HUES48 (cell line): Measurements from ENCODE around the gene MOB3B.

Source experiments
- H3K27ac ChIP-seq: one replicate; pipeline ENCODE4 v1.7.0; 2013; ENCODE audit warnings: low read depth, low read length, inconsistent platforms
- H3K27me3 ChIP-seq: 2 replicates; pipeline ENCODE4 v1.6.1; 2013; ENCODE audit warnings: mild to moderate bottlenecking, low read length; ENCODE audit not compliant: control insufficient read depth, insufficient read depth
- H3K36me3 ChIP-seq: 2 replicates; pipeline ENCODE4 v1.6.1; 2013; ENCODE audit warnings: low read length; ENCODE audit not compliant: control insufficient read depth, insufficient read depth
- H3K4me1 ChIP-seq: 2 replicates; pipeline ENCODE4 v1.6.1; 2013; ENCODE audit warnings: mild to moderate bottlenecking, low read length; ENCODE audit not compliant: control insufficient read depth, insufficient read depth
- H3K4me3 ChIP-seq: 2 replicates; pipeline ENCODE4 v1.5.1; 2013; ENCODE audit warnings: mild to moderate bottlenecking, low read depth, low read length
- H3K9ac ChIP-seq: 2 replicates; pipeline ENCODE4 v1.6.1; 2013; ENCODE audit warnings: mild to moderate bottlenecking, low read depth, low read length, moderate library complexity
- H3K9me3 ChIP-seq: 2 replicates; pipeline ENCODE4 v1.6.1; 2013; ENCODE audit warnings: low read length; ENCODE audit not compliant: control insufficient read depth, insufficient read depth

MOB3B gene

GRCh38 chr9:27303219-27303618 lies 226.4 kb downstream of the MOB3B start:
- H3K4me1 ChIP-seq: peaks cover under 1% of the 10 kb centered on the region
- no peaks in the 10 kb centered on the region for H3K36me3 ChIP-seq
- no peak overlapping the region for H3K9ac ChIP-seq
- no peaks in the 10 kb centered on the region for H3K9me3 ChIP-seq
- no peak overlapping the region for H3K4me3 ChIP-seq
- H3K27ac ChIP-seq: no peak overlapping the region
- H3K27me3 ChIP-seq: 0 out of 2 replicates have a peak, but pooled peaks cover 5% of the 10 kb centered on the region

GRCh38 chr9:27297050-27297449 lies 232.6 kb downstream of the MOB3B start, which contains the start of gene EQTN:
TSS of gene EQTN (minus strand) at chr9:27297150. CDS start at chr9:27297055, 95 bp downstream.
- Histone ChIP-seq H3K27ac (no peak within 1 kb of the TSS), H3K9me3 (no peaks in the 10 kb centered on the region), H3K9ac (no peak within 1 kb of the TSS), H3K4me1 (no peaks in the 10 kb centered on the region), H3K36me3 (no peaks in the 10 kb centered on the region), H3K4me3 (no peak within 1 kb of the TSS), H3K27me3 (no peaks in the 10 kb centered on the region)

GRCh38 chr9:27293996-27294395 lies 235.6 kb downstream of the MOB3B start:
- Histone ChIP-seq H3K27me3 (no peaks in the 10 kb centered on the region), H3K9ac (no peak overlapping the region), H3K27ac (no peak overlapping the region), H3K9me3 (no peaks in the 10 kb centered on the region), H3K4me3 (no peak overlapping the region), H3K4me1 (no peaks in the 10 kb centered on the region), H3K36me3 (no peaks in the 10 kb centered on the region)

GRCh38 chr9:27292659-27293405 lies 236.8 kb downstream of the MOB3B start:
- H3K27me3 ChIP-seq: no peaks in the 10 kb centered on the region
- no peak overlapping the region for H3K9ac ChIP-seq
- H3K4me3 ChIP-seq: no peak overlapping the region
- no peaks in the 10 kb centered on the region for H3K4me1 ChIP-seq
- H3K9me3 ChIP-seq: no peaks in the 10 kb centered on the region
- H3K27ac ChIP-seq: no peak overlapping the region
- H3K36me3 ChIP-seq: no peaks in the 10 kb centered on the region

GRCh38 chr9:27291292-27291691 lies 238.3 kb downstream of the MOB3B start:
- no peaks in the 10 kb centered on the region for H3K27me3 ChIP-seq
- no peak overlapping the region for H3K27ac ChIP-seq
- no peak overlapping the region for H3K4me3 ChIP-seq
- H3K9me3 ChIP-seq: no peaks in the 10 kb centered on the region
- no peak overlapping the region for H3K9ac ChIP-seq
- no peaks in the 10 kb centered on the region for H3K36me3 ChIP-seq
- H3K4me1 ChIP-seq: no peaks in the 10 kb centered on the region

- H3K4me3 ChIP-seq: no peak overlapping the region
- no peaks in the 10 kb centered on the region for H3K36me3 ChIP-seq
Observed at GRCh38 chr9:27282269-27282668, 247.3 kb downstream of the MOB3B start.

GRCh38 chr9:27280860-27281259 lies 248.8 kb downstream of the MOB3B start:
- Histone ChIP-seq H3K27ac (no peak overlapping the region), H3K27me3 (no peaks in the 10 kb centered on the region), H3K9ac (no peak overlapping the region), H3K9me3 (no peaks in the 10 kb centered on the region), H3K4me1 (peaks cover 2% of the 10 kb centered on the region; the same call in 1 of the 2 replicates), H3K36me3 (no peaks in the 10 kb centered on the region), H3K4me3 (no peak overlapping the region)

More at GRCh38 chr9:27282269-27282668, 247.3 kb downstream of the MOB3B start:
- Histone ChIP-seq H3K9me3 (no peaks in the 10 kb centered on the region), H3K27ac (no peak overlapping the region), H3K27me3 (no peaks in the 10 kb centered on the region), H3K9ac (no peak overlapping the region), H3K4me1 (peaks cover 2% of the 10 kb centered on the region; the same call in 1 of the 2 replicates)

GRCh38 chr9:27280249-27280648 lies 249.4 kb downstream of the MOB3B start:
- no peaks in the 10 kb centered on the region for H3K36me3 ChIP-seq
- no peak overlapping the region for H3K9ac ChIP-seq
- H3K9me3 ChIP-seq: no peaks in the 10 kb centered on the region
- no peaks in the 10 kb centered on the region for H3K27me3 ChIP-seq
- H3K27ac ChIP-seq: no peak overlapping the region
- no peak overlapping the region for H3K4me3 ChIP-seq
- H3K4me1 ChIP-seq: peaks cover 2% of the 10 kb centered on the region; the same call in 1 of the 2 replicates

- H3K4me1 ChIP-seq: peaks cover 2% of the 10 kb centered on the region; the same call in 1 of the 2 replicates
- no peak overlapping the region for H3K27ac ChIP-seq
- H3K9me3 ChIP-seq: no peaks in the 10 kb centered on the region
- no peaks in the 10 kb centered on the region for H3K27me3 ChIP-seq
- H3K4me3 ChIP-seq: no peak overlapping the region
- H3K9ac ChIP-seq: no peak overlapping the region
- H3K36me3 ChIP-seq: no peaks in the 10 kb centered on the region
Observed at GRCh38 chr9:27279611-27280010, 250.0 kb downstream of the MOB3B start.

- H3K9me3 ChIP-seq: no peaks in the 10 kb centered on the region
- H3K27me3 ChIP-seq: no peaks in the 10 kb centered on the region
- H3K9ac ChIP-seq: no peak overlapping the region
- H3K4me1 ChIP-seq: peaks cover 2% of the 10 kb centered on the region; the same call in 1 of the 2 replicates
- no peak overlapping the region for H3K27ac ChIP-seq
- H3K36me3 ChIP-seq: no peaks in the 10 kb centered on the region
- no peak overlapping the region for H3K4me3 ChIP-seq
Observed at GRCh38 chr9:27278374-27278773, 251.2 kb downstream of the MOB3B start.

GRCh38 chr9:27276193-27277030 lies 253.2 kb downstream of the MOB3B start:
- Histone ChIP-seq H3K4me3 (no peak overlapping the region), H3K4me1 (peaks cover 6% of the 10 kb centered on the region; the same call in 1 of the 2 replicates), H3K36me3 (no peaks in the 10 kb centered on the region), H3K27me3 (no peaks in the 10 kb centered on the region), H3K9me3 (no peaks in the 10 kb centered on the region), H3K27ac (no peak overlapping the region), H3K9ac (no peak overlapping the region)
